Activated CD8-positive, alpha-beta memory T cell treated with anti-CD3 and anti-CD28 coated beads, Interleukin-2, amount 50 U/mL, for 48 hours (primary cell): ENCODE measurements around the gene COL6A1.
"Not testable (repeated sequence)": the region's sequence is repeated elsewhere in the genome, so short reads cannot be mapped to it uniquely, and the experiment has no call there.

Source experiments
- DNase-seq: peaks from one replicate; pipeline ENCODE4 v3.0.0-alpha.2; 2020

COL6A1 gene

DNA sequence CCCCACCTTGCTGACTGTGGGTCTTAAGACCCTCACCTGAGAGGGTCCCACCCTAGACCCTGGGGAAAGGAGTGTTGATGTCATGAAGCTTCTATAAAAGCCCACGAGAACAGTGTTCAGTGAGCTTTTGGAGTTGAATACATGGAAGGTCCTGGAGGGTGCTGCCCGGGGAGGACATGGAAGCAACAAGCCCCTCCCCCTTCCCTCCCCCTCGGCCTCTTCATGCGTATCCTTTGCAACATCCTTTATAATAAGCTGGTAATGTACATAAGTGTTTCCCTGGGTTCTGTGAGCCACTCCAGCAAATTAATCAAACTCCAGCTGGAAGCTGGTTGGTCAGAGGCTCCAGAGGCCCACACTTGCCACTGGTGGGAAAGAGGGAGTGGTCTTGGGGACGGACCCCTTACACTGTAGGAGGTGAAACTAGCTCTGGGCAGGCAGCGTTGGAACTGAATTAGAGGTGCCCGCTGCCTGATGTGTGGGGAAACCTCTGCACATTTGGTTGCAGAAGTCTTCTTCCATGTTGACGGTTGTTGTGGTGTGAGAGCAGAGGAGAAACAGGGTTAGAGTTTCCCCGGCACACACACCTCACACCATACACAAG is 14.7 kb upstream of the COL6A1 start:
- DNase-seq = no peak

- DNase-seq = no peak
These were observed 11.5 kb upstream of the COL6A1 start for GRCh38 chr21:45969921-45970673.

DNA sequence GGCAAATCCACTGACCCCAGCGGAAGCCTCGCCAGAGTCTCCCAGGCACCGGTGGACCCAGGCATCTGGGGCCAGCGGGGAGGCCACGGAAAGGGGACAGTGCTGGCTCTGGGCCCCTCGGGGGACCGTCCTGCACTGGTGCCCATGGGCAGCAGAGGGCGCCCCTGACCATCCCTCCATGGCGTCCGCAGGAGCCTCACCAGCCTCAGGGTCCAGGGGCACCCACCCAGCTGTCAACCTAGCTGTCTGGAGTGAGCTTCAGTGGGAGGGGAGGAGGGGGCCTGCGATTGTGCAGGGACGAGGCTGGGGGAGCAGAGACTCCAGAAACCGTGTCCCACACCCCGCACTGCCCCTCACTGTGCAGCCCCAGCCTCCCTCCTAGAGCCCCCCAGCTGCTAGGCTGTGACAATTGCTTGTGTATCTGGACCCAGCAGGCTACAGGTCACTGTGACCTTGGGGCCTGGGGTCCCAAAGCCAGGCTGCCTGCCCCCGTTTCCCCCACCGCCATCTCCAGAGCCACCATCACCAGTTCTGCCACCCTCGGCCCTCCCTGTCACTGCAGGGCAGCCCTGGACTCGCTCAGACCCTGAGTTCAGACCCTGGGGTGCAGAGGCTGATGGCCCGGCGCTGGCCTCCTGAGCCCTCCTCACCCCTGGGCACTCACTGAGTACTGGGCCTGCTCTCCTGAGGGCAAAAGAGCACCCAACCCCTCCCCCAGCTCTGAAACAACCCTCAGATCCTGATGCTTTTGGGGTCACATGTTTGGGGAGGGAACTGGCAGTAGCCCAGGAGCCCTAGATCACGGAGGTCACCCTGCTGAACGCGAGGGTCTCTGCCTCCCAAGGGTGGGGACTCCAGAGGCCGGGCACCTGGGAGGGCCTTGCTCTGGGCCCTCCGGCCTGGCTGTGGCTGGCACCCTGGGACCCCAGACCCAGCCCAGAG is 10.6 kb upstream of the COL6A1 start:
- DNase-seq = peak; percentile 86

DNA sequence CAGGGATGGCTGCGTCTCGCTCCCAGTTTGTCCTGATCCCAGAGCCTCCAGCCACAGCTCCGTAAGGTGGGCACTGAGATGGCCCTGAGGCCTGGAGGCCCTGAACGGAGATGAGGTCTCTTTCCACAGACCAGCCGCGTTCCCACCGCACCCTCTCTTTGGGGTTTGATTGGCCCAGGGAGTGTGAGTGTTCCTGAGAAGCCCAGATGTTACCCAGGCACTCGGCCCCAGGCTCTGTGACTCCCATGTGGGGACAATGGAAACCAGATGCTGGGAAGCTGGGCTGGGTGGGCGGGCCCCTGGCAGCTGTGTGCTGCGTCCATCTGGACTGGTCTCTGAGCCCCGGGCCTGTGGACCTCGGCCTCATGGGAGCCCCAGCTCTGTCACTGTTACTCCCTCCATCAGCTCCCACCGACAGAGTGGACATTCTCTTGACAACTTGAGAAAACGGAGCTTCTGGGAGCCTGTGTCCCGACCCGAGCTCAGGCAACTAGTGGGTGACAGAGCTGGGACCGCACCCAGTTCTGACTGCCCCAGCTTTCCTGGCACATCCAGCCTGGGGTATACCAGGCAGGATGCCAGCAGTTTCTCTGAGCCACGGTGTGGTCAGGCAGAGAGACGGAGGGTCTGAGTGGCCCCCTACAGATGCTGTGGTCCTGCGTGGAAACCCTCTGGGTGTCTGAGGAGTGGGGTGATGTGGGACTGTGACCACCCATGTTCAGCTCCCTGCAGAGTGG is 9.8 kb upstream of the COL6A1 start:
- DNase-seq = peak; percentile 53

GRCh38 chr21:45972353-45972715 is 9.2 kb upstream of the COL6A1 start:
- no peak for DNase-seq

DNA sequence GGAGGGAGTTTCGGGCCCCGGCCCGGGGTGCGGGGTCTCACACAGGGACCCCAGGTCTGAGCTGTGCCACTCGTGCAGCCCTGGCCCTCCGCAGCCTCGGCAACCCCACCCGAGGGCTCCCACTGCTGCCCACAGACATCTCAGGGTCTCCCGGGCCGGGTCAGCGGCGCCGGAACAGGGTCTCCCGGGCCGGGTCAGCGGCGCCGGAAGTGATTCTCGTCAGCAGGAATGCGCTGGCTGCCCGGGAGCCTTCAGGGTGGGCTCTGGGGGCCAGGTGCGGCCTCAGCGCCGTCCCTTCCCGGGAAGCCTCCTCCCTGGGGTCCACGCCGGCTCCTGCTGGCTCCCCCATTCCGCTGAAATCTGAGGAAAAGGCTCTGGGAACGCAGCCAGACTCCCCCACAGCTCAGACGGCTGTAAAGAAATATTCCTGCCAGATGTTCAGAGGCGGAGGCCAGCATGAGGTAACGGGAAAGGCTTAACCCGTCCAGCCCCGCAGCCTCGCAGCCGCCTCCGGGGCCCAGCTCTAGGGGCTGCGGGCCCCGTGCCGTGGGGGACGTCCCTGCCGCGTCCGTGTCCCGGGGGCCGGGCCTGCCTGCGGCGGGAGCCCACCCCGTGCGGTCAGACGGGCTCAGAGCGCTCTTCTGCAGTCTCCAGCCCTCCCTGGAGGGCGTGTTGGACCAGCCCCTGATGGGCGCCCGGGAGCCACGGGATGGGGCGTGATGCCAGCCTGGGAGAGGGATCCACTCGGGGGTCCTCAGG is 8.7 kb upstream of the COL6A1 start:
- peak; percentile 70 for DNase-seq

- peak; percentile 87 for DNase-seq
These were observed 8.0 kb upstream of the COL6A1 start for GRCh38 chr21:45973475-45974072.

GRCh38 chr21:45974073-45975019 is 7.2 kb upstream of the COL6A1 start:
- DNase-seq = peak; percentile 76

DNA sequence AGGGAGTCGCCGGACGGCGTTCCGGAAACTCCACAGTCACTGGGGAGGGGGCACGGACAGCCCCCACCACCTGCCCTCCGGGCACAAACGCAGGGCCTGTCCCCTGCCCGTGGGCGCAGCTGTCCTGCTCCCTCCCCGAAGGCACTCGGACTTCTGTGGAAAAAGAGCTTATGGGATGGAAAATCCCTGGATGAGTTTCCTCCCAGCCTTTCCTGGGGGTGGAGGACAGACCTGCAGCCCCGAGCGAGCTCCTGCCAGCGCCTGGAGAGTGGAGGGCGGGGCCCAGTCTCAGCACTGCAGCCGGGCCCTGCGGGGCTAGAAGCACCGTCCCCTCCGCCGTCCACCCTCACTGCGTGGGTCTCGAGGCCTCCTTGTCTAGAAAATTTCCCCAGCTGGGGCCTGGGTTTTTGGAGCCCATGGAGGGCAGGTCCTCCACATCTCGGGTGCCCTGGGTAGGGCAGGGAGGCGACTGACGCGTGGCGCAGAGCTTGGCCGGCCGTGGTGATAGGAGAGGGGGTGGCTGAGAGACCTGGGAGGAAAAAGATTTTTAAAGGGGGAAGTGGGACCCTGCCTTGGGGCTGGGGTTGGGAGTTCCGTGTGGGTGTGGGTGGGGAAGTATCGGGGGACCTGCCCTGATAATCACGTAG is 6.4 kb upstream of the COL6A1 start:
- DNase-seq = peak; percentile 54

- not testable (repeated sequence) for DNase-seq
These were observed 5.7 kb upstream of the COL6A1 start for GRCh38 chr21:45975667-45976409.

- no peak for DNase-seq
These were observed 4.8 kb upstream of the COL6A1 start for GRCh38 chr21:45976701-45977311.

- DNase-seq = peak; percentile 51
These were observed 4.2 kb upstream of the COL6A1 start for GRCh38 chr21:45977396-45977795.

DNA sequence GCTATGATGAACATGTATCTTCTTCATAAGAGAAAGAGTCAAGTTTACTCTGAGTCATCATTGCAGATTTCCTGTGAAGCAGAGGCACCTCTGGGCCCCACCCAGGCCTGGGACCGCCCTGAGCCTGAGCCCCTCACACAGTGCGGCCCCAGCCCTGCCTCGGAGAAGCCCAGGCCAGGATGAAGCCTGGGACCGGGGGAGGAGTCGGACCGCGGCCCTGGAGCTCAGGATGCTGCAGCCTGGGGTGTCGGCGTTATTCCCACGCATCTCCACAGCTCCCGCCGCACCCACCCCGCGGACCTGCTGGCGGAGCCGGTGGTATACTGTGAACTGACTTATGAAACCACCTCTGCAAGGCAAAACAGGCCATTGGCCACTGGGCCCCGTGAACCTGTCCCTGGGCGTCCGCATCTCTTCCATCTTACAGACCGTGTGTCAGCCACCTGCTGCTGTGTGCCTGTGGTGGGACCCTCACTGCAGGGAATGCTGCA is 2.4 kb upstream of the COL6A1 start:
- peak; percentile 66 for DNase-seq

DNA sequence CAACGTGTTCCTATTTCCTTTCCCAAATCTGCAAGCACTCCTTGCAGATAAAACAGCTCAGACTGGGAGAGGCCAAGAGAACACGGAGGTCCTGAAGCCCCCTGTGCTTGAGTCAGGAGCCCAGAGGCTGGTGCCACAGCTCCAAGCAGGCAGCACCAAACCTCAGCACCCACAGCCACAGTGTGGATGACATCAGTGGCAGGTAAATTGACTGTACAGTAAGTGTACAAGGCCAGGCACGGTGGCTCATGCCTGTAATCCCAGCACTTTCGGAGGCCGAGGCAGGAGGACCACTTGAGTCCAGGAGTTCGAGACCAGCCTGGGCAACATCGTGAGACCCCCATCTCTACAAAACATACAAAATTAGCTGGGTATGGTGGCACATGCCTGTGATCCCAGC is 1.9 kb upstream of the COL6A1 start:
- no peak for DNase-seq

- DNase-seq = no peak
These were observed 1.3 kb upstream of the COL6A1 start for GRCh38 chr21:45980271-45980670.

GRCh38 chr21:45980697-45981096 is 873 bp upstream of the COL6A1 start:
- DNase-seq = no peak

- peak; percentile 61 for DNase-seq
These were observed 655 bp downstream of the COL6A1 start for GRCh38 chr21:45982092-45982757.
